ENCODE measurements around the gene ZNF500.

ZNF500 gene

DNA sequence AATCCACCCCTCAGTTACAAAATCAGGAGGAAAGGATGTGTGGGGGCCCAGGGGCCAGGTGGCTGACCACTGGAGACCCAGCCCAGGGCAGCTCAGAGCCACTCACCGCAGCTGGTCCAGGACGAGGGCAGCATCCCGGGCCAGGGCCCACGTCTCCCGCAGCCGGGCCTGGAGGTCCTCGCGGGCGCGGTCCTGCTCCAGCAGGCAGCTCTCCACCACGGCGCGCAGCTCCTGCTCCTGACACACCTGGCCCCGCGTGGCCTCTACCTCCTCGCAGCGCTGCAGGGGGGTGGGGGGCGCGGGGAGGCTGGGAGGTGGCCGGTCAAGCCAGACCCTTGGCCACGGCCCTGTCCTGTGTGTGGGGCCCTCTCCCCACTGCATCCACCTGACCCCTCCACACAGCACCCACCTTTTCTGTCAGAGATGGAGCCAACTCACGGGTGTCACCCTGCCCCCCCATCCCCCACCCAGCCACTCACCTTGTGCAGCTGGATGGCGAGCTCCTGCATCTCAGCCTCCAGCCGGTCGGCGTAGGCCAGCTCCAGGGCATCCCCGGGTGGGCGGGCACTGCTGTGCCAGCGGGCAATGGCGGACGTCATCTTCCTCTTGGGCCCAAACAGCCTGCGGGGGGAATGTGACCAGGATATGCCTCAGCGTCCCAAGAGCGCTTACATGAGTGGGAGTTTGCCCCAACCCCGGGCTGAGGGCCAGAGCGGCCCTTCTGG is 68.5 kb downstream of the ZNF500 start:
- Histone ChIP-seq H3K36me3 (ENCODE audit: control insufficient read depth in 2 of 2, insufficient read depth in 1 of 2, low read length in 2 of 2) (peaks cover 0 to 83% of the 10 kb centered on the region in 2 experiments; a peak in 1 of 3 replicates), H3K4me3 (ENCODE audit: low read depth, low read length) (no peak overlapping the region)

More for the DNA sequence above, 68.5 kb downstream of the ZNF500 start:
- ChIA-PET CTCF (no interaction called here), POLR2A (no interaction called here)
- TF ChIP-seq ZNF416 (tag by site-specific recombination; IDR thresholded peaks at IDR 0.05) = no peak
- H3K4me1 ChIP-seq (ENCODE audit: control insufficient read depth, insufficient read depth, low read length) = peaks cover 4% of the 10 kb centered on the region; the same call in 1 of the 2 replicates
- H3K9me3 ChIP-seq (ENCODE audit: control insufficient read depth, insufficient read depth, low read depth, low read length) = no peaks in the 10 kb centered on the region
- H3K27ac ChIP-seq (ENCODE audit: extremely low read depth, low read depth, low read length) = no peak overlapping the region

Data from HEK293 (cell line).